ENCODE data around the gene SULT4A1.
"Not testable (repeated sequence)": the region's sequence is repeated elsewhere in the genome, so short reads cannot be mapped to it uniquely, and the experiment has no call there.

SULT4A1 gene

GRCh38 chr22:43862074-43862881 is at the start of gene SULT4A1:
Gene SULT4A1, minus strand, starts transcription at chr22:43862513. Its CDS starts 131 bp downstream, at chr22:43862382.
- intact Hi-C loops (cut with DNase I): no loop called here
- DNase-seq: peak in 30 of 42 donors; percentile 12 to 68 (median 40)

- DNase-seq: no peak
- intact Hi-C loops (cut with DNase I): no loop called here
Observed at GRCh38 chr22:43911351-43911750, 49.0 kb upstream of the SULT4A1 start.

GRCh38 chr22:43910178-43910695 is 47.9 kb upstream of the SULT4A1 start:
- intact Hi-C loops (cut with DNase I): no loop called here
- no peak for DNase-seq

DNA sequence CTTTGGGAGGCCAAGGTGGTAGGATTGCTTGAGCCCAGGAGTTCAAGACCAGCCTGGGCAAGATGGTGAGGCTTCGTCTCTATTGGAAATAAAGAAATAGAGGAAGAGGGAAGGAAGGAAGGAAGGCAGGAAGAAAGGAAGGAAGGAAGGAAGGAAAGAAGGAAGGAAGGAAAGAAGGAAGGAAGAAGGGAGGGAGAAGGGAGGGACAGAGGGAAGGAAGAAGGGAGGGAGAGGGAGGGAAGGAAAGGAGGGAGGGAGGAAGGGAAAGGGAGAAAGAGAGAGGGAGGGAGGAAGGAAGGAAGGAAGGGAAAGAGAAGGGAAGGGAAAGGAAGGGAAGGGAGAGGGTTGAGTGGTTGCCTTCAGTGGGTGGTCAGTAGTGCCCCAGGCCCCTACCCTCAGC is 47.4 kb upstream of the SULT4A1 start:
- intact Hi-C loops (cut with DNase I): no loop called here
- no peak for DNase-seq

DNA sequence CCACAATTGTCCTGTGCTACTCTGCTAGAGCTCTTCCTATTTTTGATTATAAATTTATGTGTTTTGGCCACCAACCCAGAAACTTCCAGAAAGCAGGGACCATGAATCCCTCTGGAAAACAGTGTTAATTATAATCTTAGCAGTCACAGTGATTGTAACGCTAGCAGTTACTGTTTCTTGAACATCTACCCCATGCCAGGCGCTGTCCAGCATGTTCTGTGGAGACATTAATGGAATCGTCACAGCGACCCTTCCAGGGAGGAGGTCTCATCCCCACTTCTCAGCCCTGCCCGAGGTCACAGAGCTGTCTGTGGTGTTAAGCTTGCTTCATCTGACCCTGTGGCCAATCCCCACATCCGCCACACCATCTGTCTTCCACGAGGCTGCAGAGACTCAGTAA is 43.4 kb upstream of the SULT4A1 start:
- intact Hi-C loops (cut with DNase I): no loop called here

GRCh38 chr22:43904412-43904811 is 42.1 kb upstream of the SULT4A1 start:
- intact Hi-C loops (cut with DNase I): not testable (repeated sequence)

More for the DNA sequence above, 43.4 kb upstream of the SULT4A1 start:
- DNase-seq: no peak

GRCh38 chr22:43903033-43903432 is 40.7 kb upstream of the SULT4A1 start:
- DNase-seq; intact Hi-C loops (cut with DNase I): not testable (repeated sequence)

More at GRCh38 chr22:43904412-43904811, 42.1 kb upstream of the SULT4A1 start:
- DNase-seq: peak in 29 of 42 donors; percentile 20 to 73 (median 48)

- DNase-seq: no peak
- intact Hi-C loops (cut with DNase I): no loop called here
Observed at GRCh38 chr22:43901976-43902643, 39.8 kb upstream of the SULT4A1 start.

GRCh38 chr22:43900206-43900605 is 37.9 kb upstream of the SULT4A1 start:
- intact Hi-C loops (cut with DNase I): no loop called here
- DNase-seq: no peak

DNA sequence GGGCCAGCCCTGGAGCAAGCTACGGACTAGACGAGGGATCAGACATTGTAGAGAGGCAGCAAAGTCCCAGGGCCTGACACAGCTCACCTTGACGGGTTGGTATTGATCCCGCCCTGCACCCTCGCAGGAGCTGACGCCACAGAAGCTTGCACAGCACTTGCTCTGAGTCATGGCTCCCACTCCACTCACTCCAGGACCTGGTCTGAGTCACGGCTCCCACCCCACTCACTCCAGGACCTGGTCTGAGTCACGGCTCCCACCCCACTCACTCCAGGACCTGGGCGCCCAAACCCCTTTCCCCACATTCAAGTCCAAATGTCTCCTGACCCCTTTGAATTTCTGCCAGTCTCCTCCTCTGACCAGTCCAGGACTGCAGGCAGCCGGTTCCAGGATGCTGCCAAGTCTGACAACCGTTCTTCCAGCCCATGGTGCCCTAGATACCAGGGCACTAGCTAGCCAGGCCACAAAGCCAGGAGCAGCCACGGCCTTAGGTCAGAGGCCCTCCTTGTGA is 35.5 kb upstream of the SULT4A1 start:
- intact Hi-C loops (cut with DNase I): no loop called here
- DNase-seq: peak; percentile 59 to 95 (median 78)

DNA sequence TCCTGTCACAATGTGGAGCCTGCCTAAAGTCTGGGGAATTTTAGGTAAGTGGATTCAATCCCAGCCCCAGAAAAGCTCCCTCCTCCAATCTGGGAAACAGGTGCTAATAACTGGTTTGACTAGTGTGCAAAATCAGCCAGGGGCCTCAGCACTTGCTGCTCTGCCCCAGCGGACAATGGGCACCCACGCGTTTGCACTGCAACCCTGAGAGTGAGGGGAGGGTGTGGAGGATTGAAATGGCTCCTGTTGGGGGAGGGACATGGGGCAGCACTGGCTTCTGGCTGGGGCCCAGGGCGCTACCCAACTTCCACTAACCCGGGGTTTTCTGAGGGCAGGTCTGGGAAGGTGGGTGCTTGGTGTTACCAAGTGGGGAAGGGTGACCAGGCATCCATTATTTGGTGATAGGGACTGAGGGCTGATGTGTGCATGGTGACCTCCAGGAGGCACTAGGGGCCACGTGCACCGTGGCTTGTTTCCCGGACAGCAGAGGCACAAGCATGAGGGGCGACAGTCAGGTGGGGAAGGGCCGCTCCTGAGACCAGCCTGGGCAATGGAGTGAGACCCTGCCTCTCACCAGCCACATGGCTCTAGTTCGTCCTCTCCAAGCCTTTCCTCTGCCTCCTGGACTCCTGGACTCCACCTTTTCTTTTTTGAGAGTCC is 33.8 kb upstream of the SULT4A1 start:
- no peak for DNase-seq
- intact Hi-C loops (cut with DNase I): no loop called here

DNA sequence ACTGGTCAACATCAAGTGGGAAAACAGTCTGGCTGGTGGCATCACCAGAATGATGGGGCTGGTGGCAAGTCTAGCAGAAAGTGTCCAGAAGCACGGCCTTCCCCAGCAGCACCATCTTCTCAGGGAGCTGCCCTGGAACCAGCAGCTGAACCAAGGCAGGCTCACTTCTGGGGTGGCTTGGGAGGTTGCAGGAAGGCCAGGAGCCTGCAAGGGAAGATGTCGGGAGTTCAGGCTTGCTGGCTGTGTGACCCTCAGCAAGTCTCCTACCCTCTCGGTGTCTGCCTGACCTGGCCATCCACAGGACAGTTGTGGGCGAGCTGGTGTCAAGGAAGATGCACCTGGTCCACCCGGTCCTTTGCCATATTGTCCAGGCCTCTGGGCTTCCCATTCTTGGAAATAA is 31.8 kb upstream of the SULT4A1 start:
- DNase-seq: no peak
- intact Hi-C loops (cut with DNase I): no loop called here

DNA sequence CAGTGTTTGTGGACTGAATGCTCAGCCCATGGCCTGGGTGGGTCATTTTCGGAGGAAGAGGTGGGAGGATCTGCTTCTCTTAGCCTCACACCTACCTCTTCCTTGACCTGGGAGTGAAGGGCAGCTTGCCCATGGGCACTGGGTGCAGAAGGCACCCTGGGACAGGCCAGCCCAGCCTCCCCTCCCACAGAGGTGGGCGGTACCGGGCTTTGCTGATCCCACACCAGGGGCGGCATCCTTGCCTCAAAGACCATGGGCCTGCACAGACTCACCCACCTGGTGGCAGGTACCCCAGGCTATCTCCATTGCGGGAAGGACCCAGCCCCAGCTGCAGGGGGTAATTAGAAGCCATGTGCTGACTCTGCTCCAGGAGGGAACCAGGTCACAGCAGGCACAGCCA is 31.0 kb upstream of the SULT4A1 start:
- intact Hi-C loops (cut with DNase I): no loop called here
- no peak for DNase-seq

GRCh38 chr22:43892183-43892894 is 30.0 kb upstream of the SULT4A1 start:
- no peak for DNase-seq
- intact Hi-C loops (cut with DNase I): no loop called here

DNA sequence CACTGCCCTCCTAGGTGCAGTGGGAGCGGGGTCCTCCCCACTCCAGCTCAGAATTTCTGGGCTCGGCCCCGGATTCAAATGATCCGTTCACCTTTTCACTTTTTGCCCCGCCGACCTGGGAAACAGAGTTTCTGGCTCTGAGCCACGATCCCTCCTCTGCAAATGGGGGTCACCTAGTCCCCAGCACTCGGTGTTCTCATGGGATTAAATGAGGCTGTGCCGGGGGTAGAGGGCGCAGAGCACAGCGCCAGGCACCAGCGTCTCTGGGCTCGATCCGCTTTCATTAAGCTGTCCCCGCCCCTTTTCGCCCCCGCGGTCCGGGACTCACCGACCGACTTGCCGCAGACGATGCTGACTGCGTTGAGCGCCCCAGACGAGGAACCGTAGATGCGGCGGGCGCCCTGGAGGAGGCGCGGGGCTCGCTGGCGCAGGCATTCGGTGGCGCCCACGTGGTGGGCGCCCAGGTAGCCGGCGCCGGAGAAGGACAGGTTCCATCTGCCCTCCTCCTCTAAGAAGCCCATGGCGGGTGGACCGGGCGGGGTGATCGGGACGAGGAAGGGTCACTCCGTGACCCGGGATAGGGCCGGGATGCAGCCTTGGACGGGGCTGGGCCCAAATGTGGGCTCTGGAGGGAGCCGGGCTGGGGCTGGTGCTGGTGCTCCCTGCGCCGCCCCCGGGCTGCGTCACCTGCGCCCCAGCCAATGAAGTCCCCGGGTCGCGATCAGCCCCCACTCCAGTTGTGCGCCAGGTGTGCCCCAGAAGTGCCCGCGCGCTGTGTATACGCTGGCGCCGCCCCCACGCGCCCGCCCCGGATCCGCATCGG is 29.3 kb upstream of the SULT4A1 start, which contains the start of gene PNPLA5:
Gene PNPLA5, minus strand, starts transcription at position 654 of the 823 bp plus-strand sequence. Its CDS starts 133 bp downstream, at position 521.
- intact Hi-C loops (cut with DNase I): no loop called here
- peak; percentile 16 to 83 (median 65) for DNase-seq

DNA sequence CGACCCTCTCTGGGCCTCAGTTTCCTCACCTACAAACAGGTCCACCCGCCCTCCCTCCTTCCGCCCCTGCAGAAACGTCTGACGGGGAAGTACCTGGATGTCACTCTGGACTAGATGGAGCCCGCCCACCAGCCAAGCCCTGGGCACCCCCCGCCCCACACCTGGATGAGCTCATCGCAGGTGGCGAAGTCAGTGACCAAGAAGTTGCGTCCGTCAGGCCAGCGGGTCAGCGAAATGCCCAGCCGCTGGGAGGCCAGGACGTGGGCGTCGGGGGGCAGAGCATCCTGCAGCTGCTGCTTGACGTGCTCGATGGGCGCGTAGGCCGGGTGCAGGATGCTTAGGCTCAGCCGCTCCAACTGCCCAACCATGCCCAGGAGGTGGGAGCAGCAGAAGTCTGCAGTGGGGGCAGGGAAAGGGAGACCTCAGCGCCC is 28.6 kb upstream of the SULT4A1 start:
- DNase-seq: no peak
- intact Hi-C loops (cut with DNase I): no loop called here

- DNase-seq: peak in 37 of 42 donors; percentile 12 to 89 (median 55)
- intact Hi-C loops (cut with DNase I): no loop called here
Observed at GRCh38 chr22:43889860-43890253, 27.5 kb upstream of the SULT4A1 start.

Measured in head of caudate nucleus (tissue), 42 donors.